WI38 (cell line): ENCODE measurements around the gene ANGPTL2.

Experiments used
- H3K4me3 ChIP-seq: 2 replicates; pipeline ENCODE4 v1.5.1; 2011; ENCODE audit warnings: low read depth, mild to moderate bottlenecking, control low read depth, low read length
- CTCF ChIP-seq: IDR thresholded peaks from 2 replicates; pipeline ENCODE4 v1.5.1; 2012; ENCODE audit warnings: low read depth, mild to moderate bottlenecking, control low read depth, low read length

The ANGPTL2 gene

GRCh38 chr9:127123064-127123890 lies 842 bp upstream of the ANGPTL2 start:
- TF ChIP-seq CTCF: no peak
- peak overlapping the region; percentile 34 for H3K4me3 ChIP-seq

GRCh38 chr9:127121628-127122175 lies 733 bp downstream of the ANGPTL2 start:
- H3K4me3 ChIP-seq: peak overlapping the region; percentile 89

GRCh38 chr9:127119320-127119709 lies 3.1 kb downstream of the ANGPTL2 start:
- no peak for TF ChIP-seq CTCF
- H3K4me3 ChIP-seq: no peak overlapping the region

More at GRCh38 chr9:127121628-127122175, 733 bp downstream of the ANGPTL2 start:
- no peak; the same call in 1 of the 2 replicates for TF ChIP-seq CTCF

GRCh38 chr9:127118597-127119319 lies 3.7 kb downstream of the ANGPTL2 start:
- TF ChIP-seq CTCF: no peak
- H3K4me3 ChIP-seq: no peak overlapping the region

- TF ChIP-seq CTCF: no peak
- H3K4me3 ChIP-seq: no peak overlapping the region
Measured at GRCh38 chr9:127117801-127118200, 4.6 kb downstream of the ANGPTL2 start.

DNA sequence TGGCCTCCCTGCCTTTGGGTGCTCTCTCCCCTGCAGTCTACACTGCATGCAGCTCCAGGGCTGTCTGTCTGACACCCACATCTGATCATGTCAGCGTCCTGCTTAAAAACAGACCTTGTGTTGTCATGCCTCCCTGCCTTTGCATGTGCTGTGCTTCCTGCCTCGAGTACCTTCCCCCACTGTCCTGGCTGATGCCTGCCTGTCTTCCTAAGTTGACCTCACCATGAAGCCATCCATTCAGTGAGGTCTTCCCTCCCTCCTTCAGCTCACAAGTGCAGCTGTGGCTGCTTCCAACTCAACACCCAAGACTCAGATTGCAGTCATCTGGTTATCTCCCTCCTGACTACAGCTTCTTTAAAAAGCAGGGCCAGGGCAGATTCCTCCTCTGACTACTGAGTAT lies 5.5 kb downstream of the ANGPTL2 start:
- no peak overlapping the region for H3K4me3 ChIP-seq
- no peak for TF ChIP-seq CTCF

GRCh38 chr9:127116088-127116726 lies 6.2 kb downstream of the ANGPTL2 start:
- H3K4me3 ChIP-seq: no peak overlapping the region
- no peak for TF ChIP-seq CTCF
